SIG-M5 treated with dmso at 0.1 percent for 504 hours (cell line): ENCODE data around the gene RAMACL.

Experiments
- DNase-seq: peaks from one replicate; lab custom pipeline; 2025; ENCODE audit not compliant: unreplicated experiment; lab: John Stamatoyannopoulos, UW

Gene RAMACL

GRCh38 chr6:166618866-166619761 lies 32.6 kb upstream of the RAMACL start:
- DNase-seq, result no peak

- no peak for DNase-seq
Observed at GRCh38 chr6:166618251-166618650, 31.8 kb upstream of the RAMACL start.

GRCh38 chr6:166617359-166617758 lies 30.9 kb upstream of the RAMACL start:
- DNase-seq, result no peak

GRCh38 chr6:166616261-166617238 lies 30.1 kb upstream of the RAMACL start:
- DNase-seq, result no peak

GRCh38 chr6:166615059-166615770 lies 28.7 kb upstream of the RAMACL start:
- no peak for DNase-seq

GRCh38 chr6:166614589-166614988 lies 28.1 kb upstream of the RAMACL start:
- DNase-seq, result no peak

- no peak for DNase-seq
Observed at GRCh38 chr6:166614171-166614583, 27.7 kb upstream of the RAMACL start.

- no peak for DNase-seq
Observed at GRCh38 chr6:166613027-166613426, 26.5 kb upstream of the RAMACL start.

- no peak for DNase-seq
Observed at GRCh38 chr6:166612471-166612881, 26.0 kb upstream of the RAMACL start.

GRCh38 chr6:166611631-166612030 lies 25.2 kb upstream of the RAMACL start:
- DNase-seq, result no peak

- DNase-seq, result no peak
Observed at GRCh38 chr6:166610069-166610468, 23.6 kb upstream of the RAMACL start.

GRCh38 chr6:166608774-166609173 lies 22.3 kb upstream of the RAMACL start:
- no peak for DNase-seq

- DNase-seq, result no peak
Observed at GRCh38 chr6:166605752-166606151, 19.3 kb upstream of the RAMACL start.

- DNase-seq, result no peak
Observed at GRCh38 chr6:166604911-166605310, 18.4 kb upstream of the RAMACL start.

- DNase-seq, result no peak
Observed at GRCh38 chr6:166604328-166604727, 17.9 kb upstream of the RAMACL start.

GRCh38 chr6:166603043-166603690 lies 16.7 kb upstream of the RAMACL start:
- DNase-seq, result no peak

- no peak for DNase-seq
Observed at GRCh38 chr6:166601956-166602355, 15.5 kb upstream of the RAMACL start.

GRCh38 chr6:166600931-166601330 lies 14.5 kb upstream of the RAMACL start:
- DNase-seq, result no peak

- DNase-seq, result no peak
Observed at GRCh38 chr6:166599205-166599604, 12.7 kb upstream of the RAMACL start.

GRCh38 chr6:166598441-166599138 lies 12.1 kb upstream of the RAMACL start:
- no peak for DNase-seq
